Epidermal melanocyte (primary cell): ENCODE results near the gene CARMIL3.

Experiments
- DNase-seq: peaks from one replicate; pipeline ENCODE4 v3.0.0; 2011; ENCODE audit warnings: low spot score; ENCODE audit not compliant: insufficient read length

Gene CARMIL3

DNA sequence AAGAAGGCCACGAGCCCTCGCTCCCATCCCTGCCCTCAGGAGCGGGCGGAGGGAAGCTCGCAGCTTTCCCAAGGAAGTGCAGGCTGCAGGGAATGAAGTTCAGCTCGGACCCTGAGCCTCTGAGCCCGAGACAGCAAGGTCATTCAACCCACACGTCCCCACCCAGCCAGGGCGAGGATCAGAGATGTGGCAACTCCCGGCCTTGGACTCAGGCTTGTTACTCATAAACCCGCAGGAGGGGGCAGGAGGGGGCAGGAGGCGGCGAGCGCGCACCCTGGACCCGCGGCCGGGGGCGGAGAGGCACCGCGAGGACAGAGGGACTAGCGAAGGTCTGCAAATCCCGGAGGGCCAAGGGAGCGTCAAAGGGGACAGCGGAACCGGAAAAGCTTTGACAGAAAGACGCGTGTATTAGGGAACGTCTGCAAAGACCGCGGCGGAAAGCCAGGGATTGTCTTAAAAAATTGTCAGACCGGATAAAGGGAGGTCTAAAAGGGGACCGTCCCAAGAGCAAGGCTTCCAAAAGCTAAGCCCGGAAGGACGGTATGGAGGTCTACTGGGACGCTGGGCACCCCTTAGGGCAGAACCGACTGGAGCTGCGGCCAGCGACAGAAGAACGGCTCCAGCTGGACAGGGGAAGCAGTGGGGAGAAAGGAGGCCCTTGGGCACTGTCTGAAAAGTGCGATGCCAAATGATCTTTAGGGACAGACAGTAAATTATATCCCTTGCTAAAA lies 62.2 kb downstream of the CARMIL3 start:
- peak; percentile 50 for DNase-seq

DNA sequence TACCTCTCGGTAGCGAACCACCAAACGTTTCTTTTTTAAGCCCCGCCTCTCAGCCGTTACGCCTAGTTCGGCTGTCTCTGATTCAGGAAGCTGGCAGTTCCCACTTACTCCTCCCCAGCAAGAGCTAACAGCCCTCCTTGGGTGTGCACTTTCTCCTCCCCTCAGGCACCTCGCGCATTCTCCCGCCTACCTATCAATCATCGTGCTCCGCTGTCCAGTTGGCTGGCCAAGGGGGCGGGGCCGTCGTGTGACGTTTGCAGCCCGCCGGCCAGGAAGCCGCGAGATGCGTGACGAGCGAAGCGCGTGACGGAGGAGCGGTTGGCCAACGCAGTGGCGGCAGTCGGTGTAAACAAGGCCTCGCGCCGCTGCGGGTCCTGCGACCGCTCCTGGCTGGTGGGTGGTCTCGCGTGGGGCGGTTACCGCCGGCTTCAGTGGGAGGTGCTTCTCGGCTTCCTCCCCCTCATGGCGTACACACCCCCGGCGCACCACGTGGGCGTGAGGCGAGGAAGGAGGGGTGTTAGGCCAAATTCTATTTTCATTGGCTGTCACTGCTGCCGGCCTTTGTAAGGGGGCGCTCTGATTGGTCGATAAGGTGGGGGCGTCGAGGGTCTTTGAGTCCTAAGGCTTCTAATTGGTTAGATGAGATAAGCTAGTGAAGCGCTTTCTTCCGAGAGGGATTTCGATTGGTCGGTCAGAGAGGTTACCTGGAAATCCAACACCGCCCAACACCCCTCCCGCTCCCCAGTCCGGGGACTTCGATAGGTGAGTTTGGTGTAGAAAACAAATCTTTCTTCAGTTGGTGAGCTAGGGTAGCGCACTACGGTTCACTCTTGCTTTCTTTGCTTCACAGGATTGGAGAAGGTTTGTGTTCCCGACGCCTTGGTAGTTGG lies 63.0 kb downstream of the CARMIL3 start, which contains the start of the genes DCAF11 and NRL:
DCAF11 (plus strand) TSS at position 246 of the 890 bp plus-strand sequence. CDS start 818 bp downstream, outside the sequence.
NRL (minus strand) TSS at position 418 of the 890 bp plus-strand sequence. CDS start 32,101 bp downstream, outside the sequence.
- DNase-seq, result peak; percentile 99

DNA sequence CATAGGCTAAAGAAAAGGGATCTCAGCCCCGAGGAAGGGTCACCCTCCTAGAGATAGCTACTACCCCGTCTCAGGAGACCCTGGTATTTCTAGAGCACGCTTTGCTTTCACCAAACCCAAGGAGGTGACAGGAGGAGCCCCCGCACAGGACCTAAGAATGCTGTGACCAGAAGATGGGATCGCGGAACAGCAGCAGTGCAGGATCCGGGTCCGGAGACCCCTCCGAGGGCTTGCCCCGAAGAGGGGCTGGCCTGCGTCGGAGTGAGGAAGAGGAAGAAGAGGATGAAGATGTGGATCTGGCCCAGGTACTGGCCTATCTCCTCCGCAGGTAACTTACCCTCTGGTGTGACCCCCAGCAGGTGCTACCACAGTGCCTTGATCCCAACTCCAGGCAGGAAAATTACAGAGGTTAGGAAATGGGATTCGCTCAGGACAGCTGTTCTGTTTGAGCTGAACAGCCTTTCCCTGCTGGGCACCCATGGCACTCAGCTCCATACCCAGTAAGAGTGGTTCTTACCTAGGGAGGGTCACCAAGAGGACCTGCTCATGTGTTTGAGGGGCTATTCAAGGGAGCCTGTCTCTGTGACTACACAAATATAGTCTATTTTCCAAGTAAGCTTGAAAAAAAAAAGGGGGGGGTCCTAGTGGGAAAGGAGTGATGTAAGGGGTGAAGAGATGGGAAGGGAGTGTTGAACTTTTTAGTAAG lies 63.8 kb downstream of the CARMIL3 start:
- DNase-seq, result no peak

DNA sequence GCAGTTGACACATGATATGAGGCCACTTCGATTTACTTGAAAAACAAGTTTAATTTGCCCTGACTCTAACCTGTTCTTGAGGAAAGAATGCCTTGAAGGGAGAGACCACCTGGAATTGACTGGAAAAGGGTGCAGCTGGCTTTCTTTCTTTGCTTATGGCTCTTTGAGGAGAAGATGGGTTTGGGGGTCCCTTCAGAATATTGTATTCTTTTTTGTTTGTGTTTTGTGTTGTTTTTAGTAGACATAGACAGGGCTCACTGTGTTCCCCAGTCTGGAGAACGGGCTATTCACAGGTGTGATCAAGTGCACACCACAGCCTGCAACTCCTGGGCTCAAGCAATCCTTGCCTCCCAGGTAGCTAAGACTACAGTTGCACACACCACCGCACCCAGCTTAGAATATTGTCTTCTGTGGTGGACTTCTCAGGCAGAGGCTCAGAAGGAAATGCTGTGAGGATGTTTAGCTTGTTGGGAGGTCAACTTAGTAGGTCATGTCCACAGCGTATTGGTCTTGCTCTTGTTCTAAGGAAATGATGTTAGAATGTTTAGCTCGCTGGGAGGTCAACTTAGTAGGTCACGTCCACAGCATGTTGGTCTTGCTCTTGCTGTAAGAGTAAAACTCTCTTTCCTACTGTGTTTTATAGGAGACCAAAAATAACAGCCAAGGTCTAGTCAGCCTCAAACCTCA lies 64.5 kb downstream of the CARMIL3 start:
- DNase-seq, result no peak

DNA sequence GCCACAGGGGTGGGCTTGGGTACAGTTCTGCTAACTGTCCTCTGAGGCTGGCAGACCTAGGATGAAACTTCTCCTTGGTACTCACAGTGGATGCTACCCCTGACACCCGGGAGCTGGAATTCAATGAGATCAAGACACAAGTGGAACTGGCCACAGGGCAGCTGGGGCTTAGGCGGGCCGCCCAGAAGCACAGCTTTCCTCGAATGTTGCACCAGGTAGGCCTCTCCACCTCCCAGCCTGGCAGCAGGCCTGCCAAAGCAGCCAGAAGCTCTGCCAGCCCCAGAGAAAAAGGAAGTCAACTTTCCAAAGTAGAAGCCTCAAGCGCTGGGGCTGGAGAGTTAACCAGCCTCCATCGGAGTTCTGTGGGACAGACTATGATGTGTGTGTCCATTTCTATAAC lies 65.4 kb downstream of the CARMIL3 start:
- no peak for DNase-seq
